Activated T-helper 9 cell treated with anti-CD3 and anti-CD28 coated beads, Interleukin-2, amount 50 U/mL, for 16 hours (primary cell): Measurements from ENCODE around the gene GSTM3.

Source experiments
- DNase-seq: peaks from one replicate; pipeline ENCODE4 v3.0.0-alpha.2; 2020; ENCODE audit warnings: low read depth

GSTM3 gene

GRCh38 chr1:109740615-109741373 is at the start of gene GSTM3:
Gene GSTM3, minus strand, starts transcription at chr1:109741038. Its CDS starts 751 bp downstream, at chr1:109740287.
- DNase-seq = no peak

GRCh38 chr1:109790329-109790728 is 49.5 kb upstream of the GSTM3 start:
- DNase-seq = no peak

- DNase-seq = no peak
Observed at GRCh38 chr1:109789551-109790180, 48.8 kb upstream of the GSTM3 start.

- no peak for DNase-seq
Observed at GRCh38 chr1:109788695-109789521, 48.1 kb upstream of the GSTM3 start.

GRCh38 chr1:109787845-109788601 is 47.2 kb upstream of the GSTM3 start:
- no peak for DNase-seq

GRCh38 chr1:109787211-109787844 is 46.5 kb upstream of the GSTM3 start:
- no peak for DNase-seq

- DNase-seq = no peak
Observed at GRCh38 chr1:109786531-109787021, 45.7 kb upstream of the GSTM3 start.

- DNase-seq = no peak
Observed at GRCh38 chr1:109786112-109786480, 45.3 kb upstream of the GSTM3 start.

GRCh38 chr1:109785446-109786111 is 44.7 kb upstream of the GSTM3 start:
- no peak for DNase-seq

GRCh38 chr1:109784551-109785252 is 43.9 kb upstream of the GSTM3 start:
- no peak for DNase-seq

- no peak for DNase-seq
Observed at GRCh38 chr1:109783436-109783835, 42.6 kb upstream of the GSTM3 start.

- no peak for DNase-seq
Observed at GRCh38 chr1:109782927-109783326, 42.1 kb upstream of the GSTM3 start.

- no peak for DNase-seq
Observed at GRCh38 chr1:109782514-109782913, 41.7 kb upstream of the GSTM3 start.

GRCh38 chr1:109781806-109782205 is 41.0 kb upstream of the GSTM3 start:
- no peak for DNase-seq

- DNase-seq = no peak
Observed at GRCh38 chr1:109780982-109781381, 40.1 kb upstream of the GSTM3 start.

- DNase-seq = no peak
Observed at GRCh38 chr1:109777980-109778625, 37.3 kb upstream of the GSTM3 start.

- DNase-seq = no peak
Observed at GRCh38 chr1:109777436-109777835, 36.6 kb upstream of the GSTM3 start.

- DNase-seq = peak; percentile 65
Observed at GRCh38 chr1:109776911-109777310, 36.1 kb upstream of the GSTM3 start.

- DNase-seq = no peak
Observed at GRCh38 chr1:109776206-109776835, 35.5 kb upstream of the GSTM3 start.
